GM12878 (cell line): ENCODE results near the gene RNASE9. TPM values are rescaled to one million over a fixed set of nuclear protein-coding genes. Genes with fewer than 3 reads are reported as not detected.

Experiments used
- ATAC-seq: fragments of 200-7000 bp; cut with Tn5 transposase; 3 replicates; pipeline ENCODE4 v1.9.1; 2020; ENCODE audit warnings: mild to moderate bottlenecking, moderate library complexity
- BruUV-seq: library from RNA; stranded (reverse); fragments of 400-500 nt; replicated peaks from 2 replicates; lab custom pipeline; 2021; lab: Mats Ljungman, UMichigan
- CTCF ChIA-PET: fragments of 300-600 bp; sonication (Branson Sonifier 250); formaldehyde crosslinking; extraction: SDS; loops from one replicate; lab custom pipeline; 2021; ENCODE audit warnings: inconsistent platforms; lab: Yijun Ruan, JAX
- POLR2A ChIA-PET: fragments of 350-600 bp; formaldehyde crosslinking; extraction: SDS; loops from one replicate; lab custom pipeline; 2021; ENCODE audit warnings: inconsistent platforms; lab: Charles Lee
- RAD21 ChIA-PET: fragments of 300-600 bp; sonication (Branson Sonifier 250); formaldehyde crosslinking; loops from one replicate; lab custom pipeline; 2023; ENCODE audit warnings: antibody characterized with exemption; ENCODE audit not compliant: unreplicated experiment; lab: Charles Lee
- SMC1A ChIA-PET: fragments of 300-600 bp; sonication (Branson Sonifier 250); formaldehyde crosslinking; loops from one replicate; lab custom pipeline; 2023; ENCODE audit not compliant: unreplicated experiment, uncharacterized antibody; lab: Charles Lee
- DNase-seq: peaks from one replicate; pipeline ENCODE4 v3.0.0-alpha.2; 2011; ENCODE audit warnings: low read depth, low spot score
- FAIRE-seq: peaks from 3 replicates; lab custom pipeline; 2011; peaks lifted over from hg19 to GRCh38; lab: Jason Lieb, UNC
- H2AFZ ChIP-seq: 2 replicates; pipeline ENCODE4 v1.6.0; 2011; ENCODE audit warnings: low read depth, low read length, control low read depth; ENCODE audit not compliant: control insufficient read depth
- H3K27ac ChIP-seq: 2 replicates; pipeline ENCODE4 v1.5.1; 2011; ENCODE audit warnings: control low read depth; ENCODE audit not compliant: control insufficient read depth, insufficient read depth
- H3K27me3 ChIP-seq, 2 experiments: replicated peaks in 1 of 2; 2 replicates each; pipeline versions ENCODE4 v1.6.0 to v1.6.1; 2011; ENCODE audit warnings: low read length in 1 of 2; ENCODE audit not compliant: control insufficient read depth in 2 of 2, insufficient read depth in 2 of 2
- H3K36me3 ChIP-seq, 2 experiments: 2 replicates each; pipeline ENCODE4 v1.5.1; 2011; ENCODE audit warnings: low read length in 1 of 2; ENCODE audit not compliant: control insufficient read depth in 2 of 2, insufficient read depth in 2 of 2
- H3K4me1 ChIP-seq: 2 replicates; pipeline ENCODE4 v1.6.1; 2011; ENCODE audit warnings: mild to moderate bottlenecking, low read length, moderate library complexity, mixed read lengths; ENCODE audit not compliant: control insufficient read depth, insufficient read depth
- H3K4me2 ChIP-seq: 2 replicates; pipeline ENCODE4 v1.6.0; 2011; ENCODE audit warnings: control low read depth; ENCODE audit not compliant: control insufficient read depth, insufficient read depth
- H3K4me3 ChIP-seq: fragments of 200-600 bp; sonication (generic); 2 replicates; pipeline ENCODE4 v1.5.1; 2016
- H3K79me2 ChIP-seq: 2 replicates; pipeline ENCODE4 v1.6.0; 2011; ENCODE audit warnings: low read length; ENCODE audit not compliant: control insufficient read depth, insufficient read depth
- H3K9ac ChIP-seq: 2 replicates; pipeline ENCODE4 v1.8.0; 2011; ENCODE audit warnings: low read length, control low read depth, mixed read lengths; ENCODE audit not compliant: control insufficient read depth, insufficient read depth
- H3K9me3 ChIP-seq: replicated peaks from 3 replicates; pipeline ENCODE4 v1.5.1; 2011; ENCODE audit warnings: mild to moderate bottlenecking, low read length; ENCODE audit not compliant: control insufficient read depth, insufficient read depth
- H4K20me1 ChIP-seq: 2 replicates; pipeline ENCODE4 v1.6.0; 2011; ENCODE audit not compliant: control insufficient read depth, insufficient read depth
- ATF7 ChIP-seq: fragments of 450-650 bp; IDR thresholded peaks from 2 replicates; pipeline ENCODE4 v1.6.1; 2016; ENCODE audit warnings: low read depth, mild to moderate bottlenecking
- BMI1 ChIP-seq: fragments of 450-650 bp; IDR thresholded peaks from 2 replicates; pipeline ENCODE4 v1.6.1; 2016; ENCODE audit warnings: mild to moderate bottlenecking, moderate library complexity, borderline replicate concordance
- BRCA1 ChIP-seq: IDR thresholded peaks from 2 replicates; pipeline ENCODE4 v1.6.1; 2011; ENCODE audit warnings: low read depth, low read length, improper control_type of control experiment
- DPF2 ChIP-seq: fragments of 450-650 bp; IDR thresholded peaks from 2 replicates; pipeline ENCODE4 v1.6.1; 2017; ENCODE audit warnings: mild to moderate bottlenecking
- NBN ChIP-seq: fragments of 450-650 bp; IDR thresholded peaks from 2 replicates; pipeline ENCODE4 v1.6.1; 2016
- NFIC ChIP-seq: IDR thresholded peaks from 2 replicates; pipeline ENCODE4 v1.6.1; 2012; ENCODE audit warnings: low read depth, mild to moderate bottlenecking, inconsistent platforms, low read length, moderate library complexity
- NFXL1 ChIP-seq: fragments of 450-650 bp; IDR thresholded peaks from 2 replicates; pipeline ENCODE4 v1.6.1; 2017; ENCODE audit warnings: antibody characterized with exemption, mild to moderate bottlenecking, borderline replicate concordance
- NRF1 ChIP-seq: conservative IDR thresholded peaks from 2 replicates; pipeline ENCODE4 v1.6.1; 2011; ENCODE audit warnings: mild to moderate bottlenecking, low read depth, low read length, improper control_type of control experiment
- PAX8 ChIP-seq: fragments of 450-650 bp; IDR thresholded peaks from 2 replicates; pipeline ENCODE4 v1.6.1; 2017; ENCODE audit warnings: mild to moderate bottlenecking, moderate library complexity
- STAT3 ChIP-seq: IDR thresholded peaks from 2 replicates; pipeline ENCODE4 v1.6.1; 2011; ENCODE audit warnings: low read depth, low read length, improper control_type of control experiment
- TCF12 ChIP-seq: IDR thresholded peaks from 2 replicates; pipeline ENCODE4 v1.6.1; 2011; ENCODE audit warnings: low read depth, mild to moderate bottlenecking, low read length
- TCF3 ChIP-seq: IDR thresholded peaks from 2 replicates; pipeline ENCODE4 v1.6.1; 2012; ENCODE audit warnings: low read depth, mild to moderate bottlenecking, low read length, borderline replicate concordance; ENCODE audit not compliant: insufficient read depth
- WGBS: methylation state at CpG from one replicate; pipeline ENCODE4 v1.1.6; 2016; ENCODE audit warnings: low lambda C conversion rate; ENCODE audit not compliant: insufficient replicate concordance, insufficient coverage; ENCODE audit errors: missing lambda C conversion rate; 5-methylcytosine and 5-hydroxymethylcytosine counted together
- in situ Hi-C: fragments of 300-500 bp; cut with MboI; formaldehyde crosslinking; loops from 9 replicates; pipeline ENCODE4 v1.14.3; 2018; ENCODE audit warnings: mixed read lengths
- intact Hi-C: fragments of 100-400 bp; cut with micrococcal nuclease; formaldehyde crosslinking; loops from one replicate; pipeline ENCODE4 v1.14.2; 2022; ENCODE audit not compliant: unreplicated experiment
- polyA plus RNA-seq, 11 experiments: library from polyadenylated mRNA; depleted of rRNA in 4 of 11; unstranded in 6 of 11; stranded (reverse) in 5 of 11; fragments of >200 nt; fragmentation: Nextera tagmentation in 4 of 11; fragmentation: Illumina TruSeq in 1 of 11; extraction: Ambion mirVana in 4 of 11; extraction: Trizol in 1 of 11; gene quantifications; 1 replicate in 1 of 11; 2 replicates in 10 of 11; pipeline versions ENCODE4 v1.2.1 to v1.2.3, GENCODE V29; 2011 to 2016; ENCODE audit warnings: inconsistent platforms in 2 of 11, missing spikeins in 2 of 11, low read depth in 1 of 11
- total RNA-seq, 4 experiments: library from RNA; depleted of rRNA in 3 of 4; stranded (reverse); fragments of >200 nt in 3 of 4; fragmentation: Illumina TruSeq in 1 of 4; extraction: Trizol in 1 of 4; gene quantifications; 2 replicates each; pipeline versions ENCODE4 v1.2.1 to v1.2.3, GENCODE V29; 2013 to 2021
- TF ChIP-seq, protein P1 (sequence below): IDR thresholded peaks from 2 replicates; pipeline ENCODE4 v1.6.1; 2011; ENCODE audit warnings: borderline replicate concordance, low read depth, mild to moderate bottlenecking, moderate library complexity, mixed read lengths, low read length; ENCODE audit not compliant: insufficient read depth; ENCODE audit errors: extremely low read length
- TF ChIP-seq, protein P2 (sequence below): fragments of 450-650 bp; IDR thresholded peaks from 2 replicates; pipeline ENCODE4 v1.6.1; 2017; ENCODE audit warnings: mild to moderate bottlenecking, moderate library complexity

Gene RNASE9
- total and polyA plus RNA-seq, 10 of the 15 experiments (the other 5 are each of a cell fraction or from before 2014, with no cell fraction given): not detected

- no peaks in the 10 kb centered on the region for H3K79me2 ChIP-seq
- 27% methylated on average over 4 of the region's 4 CpGs for WGBS
- no peak overlapping the region for H3K9ac ChIP-seq
- no peak overlapping the region for H2AFZ ChIP-seq
- BruUV-seq: no TSS peak
- TF ChIP-seq BRCA1 (no peak), PAX8 (no peak), ATF7 (no peak), BMI1 (no peak), NFIC (no peak), STAT3 (no peak), DPF2 (no peak), NBN (no peak), NFXL1 (no peak), TCF3 (no peak), NRF1 (no peak), TCF12 (no peak)
- TF ChIP-seq, protein P1, sequence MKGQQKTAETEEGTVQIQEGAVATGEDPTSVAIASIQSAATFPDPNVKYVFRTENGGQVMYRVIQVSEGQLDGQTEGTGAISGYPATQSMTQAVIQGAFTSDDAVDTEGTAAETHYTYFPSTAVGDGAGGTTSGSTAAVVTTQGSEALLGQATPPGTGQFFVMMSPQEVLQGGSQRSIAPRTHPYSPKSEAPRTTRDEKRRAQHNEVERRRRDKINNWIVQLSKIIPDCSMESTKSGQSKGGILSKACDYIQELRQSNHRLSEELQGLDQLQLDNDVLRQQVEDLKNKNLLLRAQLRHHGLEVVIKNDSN: no peak
- TF ChIP-seq, protein P2, sequence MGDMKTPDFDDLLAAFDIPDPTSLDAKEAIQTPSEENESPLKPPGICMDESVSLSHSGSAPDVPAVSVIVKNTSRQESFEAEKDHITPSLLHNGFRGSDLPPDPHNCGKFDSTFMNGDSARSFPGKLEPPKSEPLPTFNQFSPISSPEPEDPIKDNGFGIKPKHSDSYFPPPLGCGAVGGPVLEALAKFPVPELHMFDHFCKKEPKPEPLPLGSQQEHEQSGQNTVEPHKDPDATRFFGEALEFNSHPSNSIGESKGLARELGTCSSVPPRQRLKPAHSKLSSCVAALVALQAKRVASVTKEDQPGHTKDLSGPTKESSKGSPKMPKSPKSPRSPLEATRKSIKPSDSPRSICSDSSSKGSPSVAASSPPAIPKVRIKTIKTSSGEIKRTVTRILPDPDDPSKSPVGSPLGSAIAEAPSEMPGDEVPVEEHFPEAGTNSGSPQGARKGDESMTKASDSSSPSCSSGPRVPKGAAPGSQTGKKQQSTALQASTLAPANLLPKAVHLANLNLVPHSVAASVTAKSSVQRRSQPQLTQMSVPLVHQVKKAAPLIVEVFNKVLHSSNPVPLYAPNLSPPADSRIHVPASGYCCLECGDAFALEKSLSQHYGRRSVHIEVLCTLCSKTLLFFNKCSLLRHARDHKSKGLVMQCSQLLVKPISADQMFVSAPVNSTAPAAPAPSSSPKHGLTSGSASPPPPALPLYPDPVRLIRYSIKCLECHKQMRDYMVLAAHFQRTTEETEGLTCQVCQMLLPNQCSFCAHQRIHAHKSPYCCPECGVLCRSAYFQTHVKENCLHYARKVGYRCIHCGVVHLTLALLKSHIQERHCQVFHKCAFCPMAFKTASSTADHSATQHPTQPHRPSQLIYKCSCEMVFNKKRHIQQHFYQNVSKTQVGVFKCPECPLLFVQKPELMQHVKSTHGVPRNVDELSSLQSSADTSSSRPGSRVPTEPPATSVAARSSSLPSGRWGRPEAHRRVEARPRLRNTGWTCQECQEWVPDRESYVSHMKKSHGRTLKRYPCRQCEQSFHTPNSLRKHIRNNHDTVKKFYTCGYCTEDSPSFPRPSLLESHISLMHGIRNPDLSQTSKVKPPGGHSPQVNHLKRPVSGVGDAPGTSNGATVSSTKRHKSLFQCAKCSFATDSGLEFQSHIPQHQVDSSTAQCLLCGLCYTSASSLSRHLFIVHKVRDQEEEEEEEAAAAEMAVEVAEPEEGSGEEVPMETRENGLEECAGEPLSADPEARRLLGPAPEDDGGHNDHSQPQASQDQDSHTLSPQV: no peak
- intact Hi-C loops: no loop called here
- ChIA-PET SMC1A (no interaction called here), RAD21 (no interaction called here), CTCF (no interaction called here), POLR2A (no interaction called here)
- H3K4me3 ChIP-seq: no peak overlapping the region
- no peaks in the 10 kb centered on the region for H3K27me3 ChIP-seq
- DNase-seq (no peak), ATAC-seq (no peak), FAIRE-seq (no peak)
- H3K9me3 ChIP-seq: no peaks in the 10 kb centered on the region
- H3K4me1 ChIP-seq: no peaks in the 10 kb centered on the region
- no peak overlapping the region for H3K27ac ChIP-seq
- in situ Hi-C loops: no loop called here
- H3K4me2 ChIP-seq: no peak overlapping the region
- no peaks in the 10 kb centered on the region for H4K20me1 ChIP-seq
- H3K36me3 ChIP-seq: no peaks in the 10 kb centered on the region
These were observed 45.0 kb downstream of the RNASE9 start for GRCh38 chr14:20515846-20516245.
